Epithelial cell of proximal tubule (primary cell): ENCODE results near the gene SLC44A5. TPM values are rescaled to one million over a fixed set of nuclear protein-coding genes. Genes with fewer than 3 reads are reported as not detected.

Source experiments
- DNase-seq: peaks from one replicate; pipeline ENCODE4 v3.0.0-alpha.2; 2011; ENCODE audit warnings: low read depth
- H3K4me3 ChIP-seq: 2 replicates; pipeline ENCODE4 v1.5.1; 2011; ENCODE audit warnings: low read depth, mild to moderate bottlenecking, low read length
- CTCF ChIP-seq: conservative IDR thresholded peaks from 2 replicates; pipeline ENCODE4 v1.5.1; 2012; ENCODE audit warnings: low read depth, mild to moderate bottlenecking, low read length
- total RNA-seq: library from RNA; depleted of rRNA; stranded (reverse); fragments of >200 nt; gene quantifications from 2 replicates; pipeline ENCODE4 v1.2.3, GENCODE V29; 2015

Gene SLC44A5
- total RNA-seq, 1 donor from 2014 or later, result 1.8 TPM

GRCh38 chr1:75317976-75318375 lies 292.9 kb downstream of the SLC44A5 start:
- TF ChIP-seq CTCF, result no peak
- DNase-seq, result no peak
- H3K4me3 ChIP-seq, result no peak overlapping the region

GRCh38 chr1:75316230-75316629 lies 294.7 kb downstream of the SLC44A5 start:
- TF ChIP-seq CTCF, result no peak
- no peak overlapping the region for H3K4me3 ChIP-seq
- DNase-seq, result no peak

- no peak for TF ChIP-seq CTCF
- H3K4me3 ChIP-seq, result no peak overlapping the region
- no peak for DNase-seq
These were observed 298.3 kb downstream of the SLC44A5 start for GRCh38 chr1:75312620-75313019.

- no peak for DNase-seq
- no peak for TF ChIP-seq CTCF
- no peak overlapping the region for H3K4me3 ChIP-seq
These were observed 300.8 kb downstream of the SLC44A5 start for GRCh38 chr1:75310067-75310466.

- TF ChIP-seq CTCF, result no peak
- DNase-seq, result no peak
- H3K4me3 ChIP-seq, result no peak overlapping the region
These were observed 302.5 kb downstream of the SLC44A5 start for GRCh38 chr1:75308365-75308764.

GRCh38 chr1:75305061-75305460 lies 305.9 kb downstream of the SLC44A5 start:
- no peak for DNase-seq
- no peak for TF ChIP-seq CTCF
- H3K4me3 ChIP-seq, result no peak overlapping the region

GRCh38 chr1:75293270-75293669 lies 317.6 kb downstream of the SLC44A5 start:
- no peak for DNase-seq
- no peak overlapping the region for H3K4me3 ChIP-seq
- no peak for TF ChIP-seq CTCF
